HG02588 (cell line): ENCODE data around the gene GH1.
"Not testable (repeated sequence)": the region's sequence is repeated elsewhere in the genome, so short reads cannot be mapped to it uniquely, and the experiment has no call there.

ENCODE experiments used
- ATAC-seq: cut with Tn5 transposase; IDR thresholded peaks from one replicate; pipeline ENCODE4 v1.9.1; 2021; ENCODE audit warnings: mild to moderate bottlenecking, moderate library complexity; ENCODE audit not compliant: unreplicated experiment

Gene GH1

DNA sequence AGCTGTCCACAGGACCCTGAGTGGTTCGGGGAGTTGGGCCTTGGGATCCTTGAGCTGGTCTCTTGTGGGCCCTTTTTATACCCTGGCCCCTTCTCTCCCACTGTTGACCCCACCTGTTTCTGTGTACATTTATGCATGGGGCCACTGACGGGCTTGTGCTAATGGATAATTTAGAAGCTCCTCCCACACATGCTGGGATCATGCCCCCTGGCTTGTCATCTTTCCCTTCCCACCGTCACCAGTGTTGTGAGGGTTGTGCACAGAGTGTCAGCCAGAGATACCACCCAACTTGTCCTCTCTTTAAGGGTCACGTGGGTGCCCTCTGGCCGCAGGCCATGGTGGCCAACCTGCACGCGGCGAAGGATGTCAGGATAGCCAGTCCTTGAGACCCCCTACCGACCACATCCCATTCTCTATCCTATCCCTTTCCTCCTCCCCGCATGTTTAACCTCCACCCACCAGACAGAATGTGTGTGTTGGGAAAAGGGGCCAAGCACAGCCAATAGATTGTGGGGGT is at the start of gene GH1:
Gene GH1, minus strand, starts transcription at position 51 of the 517 bp plus-strand sequence. CDS start 63 bp downstream, outside the sequence.
- not testable (repeated sequence) for ATAC-seq

GRCh38 chr17:63967953-63968352 is 49.3 kb upstream of the GH1 start:
- ATAC-seq, result no peak

- ATAC-seq, result no peak
These were observed 48.1 kb upstream of the GH1 start for GRCh38 chr17:63966646-63967264.

DNA sequence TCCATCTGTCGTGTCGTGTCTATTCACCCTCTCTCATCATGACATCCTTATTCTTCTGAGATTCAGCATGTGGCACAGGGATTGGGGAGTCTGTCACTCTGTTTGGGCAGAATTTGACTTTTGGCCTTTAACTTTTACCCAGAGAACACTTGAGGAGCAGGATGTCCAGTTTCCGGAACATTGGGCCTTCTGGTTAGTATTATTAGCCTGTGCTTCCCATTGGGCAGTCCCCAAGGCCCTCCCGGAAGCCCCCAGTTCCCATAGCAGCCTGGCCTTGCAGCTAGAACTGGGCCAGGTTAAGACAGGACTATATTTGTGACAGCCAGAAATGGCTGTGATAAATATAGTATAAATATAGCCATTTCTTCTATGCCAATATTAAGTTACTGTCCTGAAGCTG is 44.5 kb upstream of the GH1 start:
- ATAC-seq, result no peak

DNA sequence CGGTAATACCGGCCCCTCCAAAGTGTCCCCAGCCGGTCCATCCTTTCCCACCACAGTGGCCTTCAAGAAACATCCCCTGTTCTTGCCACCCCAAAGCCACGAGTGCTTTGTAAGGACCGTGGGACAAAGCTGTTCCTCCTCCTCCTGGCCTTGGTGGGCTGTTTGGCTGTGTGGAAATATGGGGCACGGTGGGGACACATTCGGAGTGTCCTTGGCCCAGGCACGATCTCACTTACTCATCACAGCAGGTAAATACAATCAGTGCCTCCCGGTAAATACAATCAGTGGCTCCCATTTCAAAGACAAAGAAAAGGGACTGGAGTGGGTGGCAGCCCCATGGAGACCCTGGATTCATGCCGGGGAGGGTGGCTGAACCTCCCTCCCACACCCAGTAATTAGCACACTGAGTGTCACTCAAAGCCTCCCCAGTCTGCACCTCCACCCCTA is 43.7 kb upstream of the GH1 start:
- no peak for ATAC-seq

DNA sequence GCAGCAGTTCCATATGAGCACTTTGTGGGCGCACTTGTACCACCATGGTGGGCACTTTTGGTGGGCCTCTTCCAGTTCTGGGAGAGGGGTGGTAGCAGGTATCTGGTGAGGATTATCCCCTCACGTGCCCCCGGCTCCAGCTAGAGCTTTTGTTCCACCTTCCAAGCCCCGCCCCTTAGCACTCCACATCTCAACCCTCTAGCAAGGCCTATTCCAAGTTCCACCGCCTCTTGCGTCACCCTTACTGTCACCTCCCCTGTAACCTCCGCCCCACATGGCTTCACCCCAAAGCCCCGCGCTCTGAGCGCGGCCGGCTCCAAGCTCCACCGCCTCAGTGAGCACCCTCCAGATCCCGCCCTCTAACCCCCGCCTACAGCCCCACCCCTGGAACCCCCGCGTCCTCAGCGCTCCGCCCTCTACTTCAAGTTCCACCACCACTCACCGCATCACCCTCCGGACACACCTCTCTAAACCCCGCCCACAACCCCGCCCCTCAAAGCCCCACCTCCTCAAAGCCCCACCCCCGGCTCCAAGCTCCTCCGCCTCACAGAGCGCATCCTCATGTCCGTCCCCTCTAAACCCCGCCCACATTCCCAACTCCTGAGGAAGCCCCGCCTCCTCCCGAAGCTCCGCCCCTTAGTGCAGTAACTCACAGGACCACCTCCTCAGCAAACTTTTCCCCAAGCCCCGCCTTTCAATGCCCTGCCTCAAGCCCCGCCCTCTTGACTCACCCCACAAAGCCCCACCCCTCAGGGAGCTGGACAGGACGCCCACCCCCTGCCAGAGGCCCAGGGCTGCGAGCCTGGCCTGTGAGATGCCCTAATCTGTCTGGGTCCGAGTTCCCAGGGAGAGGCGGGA is 42.9 kb upstream of the GH1 start:
- ATAC-seq, result no peak

GRCh38 chr17:63960430-63960829 is 41.8 kb upstream of the GH1 start:
- ATAC-seq, result no peak

- ATAC-seq, result no peak
These were observed 41.4 kb upstream of the GH1 start for GRCh38 chr17:63960006-63960405.

DNA sequence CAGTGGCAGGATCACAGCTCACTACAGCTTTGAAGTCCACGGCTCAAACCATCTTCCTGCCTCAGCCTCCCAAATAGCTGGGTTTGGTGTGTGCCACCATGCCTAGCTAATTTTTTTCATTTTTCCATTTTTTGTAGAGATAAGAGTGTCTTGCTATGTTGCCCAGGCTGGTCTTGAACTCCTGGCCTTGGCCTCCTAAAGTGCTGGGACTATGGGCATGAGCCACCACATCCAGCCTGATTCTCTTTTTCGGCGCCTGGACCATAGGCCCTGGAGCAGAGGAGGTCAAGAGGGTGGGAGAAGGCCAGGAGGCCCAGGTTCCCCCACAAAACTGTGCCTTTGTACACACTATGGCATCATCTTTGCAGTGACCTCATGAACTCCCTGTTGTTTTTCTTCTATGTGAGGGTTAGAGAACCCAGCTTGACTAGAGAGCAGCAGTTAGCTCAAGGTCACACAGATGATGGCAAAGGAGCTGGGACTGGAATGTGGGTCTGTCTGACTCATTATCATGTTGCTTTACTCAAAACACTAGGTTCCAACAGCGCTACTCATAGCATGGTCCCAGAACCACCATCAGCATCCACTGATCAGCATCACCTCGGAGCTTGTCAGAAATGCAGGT is 37.8 kb upstream of the GH1 start:
- no peak for ATAC-seq

DNA sequence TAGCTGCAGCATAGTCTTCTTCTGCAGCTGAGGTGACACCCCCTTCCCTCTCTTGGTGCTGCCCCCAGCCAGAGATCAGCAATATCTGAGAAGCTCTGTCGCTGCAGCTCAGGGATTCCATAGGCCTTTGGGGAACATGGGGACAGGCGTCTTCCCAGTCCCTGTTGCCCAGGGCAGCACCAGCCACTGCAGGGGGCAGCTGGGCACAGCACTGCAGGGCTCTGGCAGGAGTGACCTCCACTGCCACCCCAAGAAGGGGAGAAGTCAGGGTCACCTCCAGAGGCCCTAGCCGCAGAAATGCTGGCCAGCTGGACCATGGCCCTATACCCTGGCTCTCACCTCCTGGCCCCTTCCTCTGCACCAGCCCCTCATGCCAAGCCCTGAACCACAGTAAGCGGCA is 37.2 kb upstream of the GH1 start:
- no peak for ATAC-seq

DNA sequence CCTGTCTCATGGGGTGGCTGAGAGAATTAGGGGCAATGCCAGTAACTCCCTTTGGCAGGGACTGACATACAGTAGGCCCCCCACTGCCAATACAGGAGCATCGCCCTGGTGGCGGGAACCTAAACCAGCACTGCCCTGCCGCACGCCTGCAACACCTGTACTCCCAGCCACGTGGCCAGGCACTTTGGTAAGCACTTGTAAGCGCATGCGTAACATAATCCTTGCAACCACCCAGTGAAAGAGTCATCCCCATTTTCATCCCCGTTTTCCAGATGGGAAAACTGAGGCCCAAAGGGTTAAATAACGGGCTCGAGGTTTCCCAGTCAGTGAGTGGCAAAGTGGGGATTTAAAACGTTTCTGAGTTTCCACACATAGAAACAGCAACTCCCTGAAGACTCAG is 36.6 kb upstream of the GH1 start:
- no peak for ATAC-seq

- no peak for ATAC-seq
These were observed 35.9 kb upstream of the GH1 start for GRCh38 chr17:63954402-63955063.

GRCh38 chr17:63950940-63951907 is 32.6 kb upstream of the GH1 start:
- no peak for ATAC-seq

DNA sequence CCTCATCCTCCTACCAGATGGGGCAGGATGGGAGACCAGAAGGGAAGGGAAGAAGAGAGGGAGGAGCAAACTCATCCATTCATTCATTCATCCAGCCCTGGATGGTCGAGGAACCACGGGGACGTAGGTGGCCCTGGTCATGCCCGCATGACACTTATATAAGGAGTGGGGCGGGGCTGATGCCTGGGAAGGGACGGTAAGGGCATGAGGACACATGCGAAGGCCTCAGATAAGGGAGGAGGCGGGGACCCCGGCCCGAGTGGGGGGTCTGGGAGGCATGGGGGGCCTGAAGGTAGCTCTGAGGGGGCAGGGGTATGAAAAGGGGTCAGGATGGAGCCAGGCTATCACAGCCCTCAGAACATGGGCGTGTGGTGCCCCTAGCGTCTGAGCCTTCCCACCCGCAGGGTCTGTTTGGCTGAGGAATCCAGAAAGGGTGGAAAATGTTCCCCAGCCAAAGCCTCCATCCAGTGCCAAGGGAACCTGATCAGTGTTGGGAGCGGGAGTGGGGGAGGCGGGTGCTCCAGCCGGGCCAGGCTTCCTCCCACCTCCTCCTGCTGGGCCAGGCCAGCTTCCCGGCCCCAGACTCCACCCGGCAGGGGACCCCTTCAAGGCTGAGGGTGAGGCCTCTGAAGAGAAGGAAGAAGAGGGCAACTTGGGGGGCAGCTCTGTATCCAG is 31.1 kb upstream of the GH1 start:
- no peak for ATAC-seq

- ATAC-seq, result no peak
These were observed 29.9 kb upstream of the GH1 start for GRCh38 chr17:63948521-63948920.

DNA sequence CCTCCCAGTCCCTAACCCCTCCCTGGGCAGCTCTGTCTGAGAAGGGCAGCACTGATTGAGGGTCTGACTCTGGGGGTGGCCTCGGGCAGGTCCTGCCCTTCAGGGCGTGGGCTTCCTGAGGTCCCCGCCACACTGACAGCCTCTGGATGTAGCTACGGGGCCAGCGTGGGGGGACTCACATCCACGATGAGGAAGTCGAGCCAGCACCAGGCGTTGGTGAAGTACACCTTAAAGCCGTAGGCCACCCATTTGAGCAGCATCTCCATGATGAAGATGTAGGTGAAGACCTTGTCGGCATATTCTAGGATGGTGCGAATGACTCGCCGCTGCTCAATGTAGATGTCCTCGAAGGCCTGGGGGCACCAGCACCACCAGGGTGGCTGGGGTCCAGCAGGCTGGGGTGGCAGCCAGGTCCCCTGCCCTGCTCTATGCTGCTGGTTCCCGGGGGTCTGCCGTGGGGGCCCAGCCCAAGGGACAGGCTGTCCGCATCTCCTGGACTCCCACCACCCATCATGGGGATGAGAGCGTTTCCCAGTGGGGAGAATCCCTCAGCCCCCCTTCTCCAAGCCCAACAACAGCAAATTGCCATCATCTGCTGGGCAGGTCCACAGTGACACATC is 29.2 kb upstream of the GH1 start:
- ATAC-seq, result no peak

GRCh38 chr17:63946440-63947363 is 28.1 kb upstream of the GH1 start:
- peak; percentile 72 for ATAC-seq
